HepG2 (cell line): Measurements from ENCODE around the gene NINJ2. TPM values are rescaled to one million over a fixed set of nuclear protein-coding genes. Genes with fewer than 3 reads are reported as not detected.
A peak's percentile ranks its signal among the peaks of the same experiment; 100 is the strongest.

ENCODE experiments used
- CTCF ChIP-seq: sonication (generic); formaldehyde crosslinking; IDR thresholded peaks from 2 replicates; pipeline ENCODE4 v1.5.0; 2020; ENCODE audit warnings: mild to moderate bottlenecking, missing genetic modification reagents, moderate library complexity
- GABPA ChIP-seq, 2 experiments: IDR thresholded peaks; 2 replicates each; pipeline ENCODE4 v1.6.1; 2011 to 2016; ENCODE audit warnings: low read depth in 2 of 2, low read length in 1 of 2, missing biosample characterization in 1 of 2, missing genetic modification characterization in 1 of 2
- MNT ChIP-seq: fragments of 450-650 bp; IDR thresholded peaks from 2 replicates; pipeline ENCODE4 v1.6.1; 2016
- NFYB ChIP-seq: sonication (generic); formaldehyde crosslinking; IDR thresholded peaks from 2 replicates; pipeline ENCODE4 v1.4.0; 2020; ENCODE audit warnings: missing genetic modification reagents
- PITX1 ChIP-seq: sonication (generic); formaldehyde crosslinking; IDR thresholded peaks from 2 replicates; pipeline ENCODE4 v1.5.1; 2020; ENCODE audit warnings: mild to moderate bottlenecking, missing genetic modification reagents
- POGZ ChIP-seq: sonication (generic); formaldehyde crosslinking; IDR thresholded peaks from 2 replicates; pipeline ENCODE4 v1.4.0; 2020; ENCODE audit warnings: mild to moderate bottlenecking, missing genetic modification reagents
- ZBTB37 ChIP-seq: sonication (generic); formaldehyde crosslinking; IDR thresholded peaks from 2 replicates; pipeline ENCODE4 v1.4.0; 2020; ENCODE audit warnings: mild to moderate bottlenecking, missing genetic modification reagents
- ZFX ChIP-seq: sonication (generic); formaldehyde crosslinking; IDR thresholded peaks from 2 replicates; pipeline ENCODE4 v1.4.0; 2020; ENCODE audit warnings: mild to moderate bottlenecking, low read depth, missing genetic modification reagents, moderate library complexity
- ZMYM2 ChIP-seq: sonication (generic); formaldehyde crosslinking; IDR thresholded peaks from 2 replicates; pipeline ENCODE4 v1.8.0; 2022; ENCODE audit warnings: mild to moderate bottlenecking, missing genetic modification reagents
- ZNF234 ChIP-seq: sonication (generic); formaldehyde crosslinking; conservative IDR thresholded peaks from 2 replicates; pipeline ENCODE4 v1.5.1; 2020; ENCODE audit warnings: mild to moderate bottlenecking, missing genetic modification reagents
- ZNF33B ChIP-seq: sonication (generic); formaldehyde crosslinking; IDR thresholded peaks from 2 replicates; pipeline ENCODE4 v1.5.1; 2020; ENCODE audit warnings: mild to moderate bottlenecking, missing genetic modification reagents
- ZNF367 ChIP-seq: sonication (generic); formaldehyde crosslinking; IDR thresholded peaks from 2 replicates; pipeline ENCODE4 v1.4.0; 2020; ENCODE audit warnings: missing genetic modification reagents, borderline replicate concordance
- ZNF501 ChIP-seq: sonication (generic); formaldehyde crosslinking; IDR thresholded peaks from 2 replicates; pipeline ENCODE4 v1.5.1; 2020; ENCODE audit warnings: mild to moderate bottlenecking, moderate library complexity, missing genetic modification reagents
- polyA plus RNA-seq, 8 experiments: library from polyadenylated mRNA; depleted of rRNA in 3 of 8; stranded (reverse) in 7 of 8; unstranded in 1 of 8; fragments of >200 nt; fragmentation: Illumina TruSeq in 4 of 8; extraction: Trizol in 4 of 8; gene quantifications; 2 replicates each; pipeline versions ENCODE4 v1.2.1 to v1.2.3, GENCODE V29; 2011 to 2016; ENCODE audit warnings: low read depth in 4 of 8, missing spikeins in 1 of 8, mixed read lengths in 1 of 8; ENCODE audit not compliant: insufficient read depth in 1 of 8
- total RNA-seq, 5 experiments: library from RNA; depleted of rRNA; stranded (reverse); fragments of >200 nt; fragmentation: Illumina TruSeq; extraction: Trizol; gene quantifications; 2 replicates each; pipeline ENCODE4 v1.2.3, GENCODE V29; 2016; ENCODE audit warnings: low read depth in 1 of 5
- TF ChIP-seq, protein P1 (sequence below): sonication (generic); formaldehyde crosslinking; IDR thresholded peaks from 2 replicates; pipeline ENCODE4 v1.4.0; 2020; ENCODE audit warnings: mild to moderate bottlenecking, missing genetic modification reagents
- TF ChIP-seq, protein P2 (sequence below): sonication (generic); formaldehyde crosslinking; IDR thresholded peaks from 2 replicates; pipeline ENCODE4 v1.5.1; 2020; ENCODE audit warnings: mild to moderate bottlenecking, missing genetic modification reagents, moderate library complexity

The NINJ2 gene
- total and polyA plus RNA-seq, 2 of the 13 experiments (the other 11 are each of a cell fraction or from before 2014, with no cell fraction given), result 0.62 to 3.8 TPM

DNA sequence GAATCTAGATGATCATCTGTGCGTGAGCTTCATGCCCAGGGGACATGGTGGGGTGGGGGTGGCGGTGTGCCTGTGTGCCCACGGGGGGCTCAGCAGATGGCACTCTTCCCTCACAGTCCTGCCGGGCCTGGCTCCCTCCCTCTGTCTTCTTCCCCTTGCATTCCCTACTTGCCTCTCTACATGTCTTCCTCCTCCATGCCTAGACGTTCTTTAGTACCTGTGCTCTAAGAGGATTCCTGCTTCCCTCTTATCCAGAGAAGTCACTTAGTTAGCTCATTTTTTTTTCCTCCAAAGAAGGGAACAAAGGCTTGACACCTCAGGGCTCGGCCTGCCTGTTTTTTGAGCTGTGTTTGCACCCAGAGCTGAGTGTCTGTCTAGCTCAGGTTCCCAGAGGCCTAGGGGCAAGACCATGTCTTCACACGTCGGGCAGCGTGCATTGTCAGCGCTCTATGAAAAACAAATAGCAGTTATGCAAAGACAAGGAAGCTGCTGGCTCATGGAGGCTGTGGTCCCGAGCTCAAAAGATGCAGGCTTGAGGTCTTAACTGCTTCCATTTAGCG lies 48.8 kb downstream of the NINJ2 start (continued):
- TF ChIP-seq, protein P1, sequence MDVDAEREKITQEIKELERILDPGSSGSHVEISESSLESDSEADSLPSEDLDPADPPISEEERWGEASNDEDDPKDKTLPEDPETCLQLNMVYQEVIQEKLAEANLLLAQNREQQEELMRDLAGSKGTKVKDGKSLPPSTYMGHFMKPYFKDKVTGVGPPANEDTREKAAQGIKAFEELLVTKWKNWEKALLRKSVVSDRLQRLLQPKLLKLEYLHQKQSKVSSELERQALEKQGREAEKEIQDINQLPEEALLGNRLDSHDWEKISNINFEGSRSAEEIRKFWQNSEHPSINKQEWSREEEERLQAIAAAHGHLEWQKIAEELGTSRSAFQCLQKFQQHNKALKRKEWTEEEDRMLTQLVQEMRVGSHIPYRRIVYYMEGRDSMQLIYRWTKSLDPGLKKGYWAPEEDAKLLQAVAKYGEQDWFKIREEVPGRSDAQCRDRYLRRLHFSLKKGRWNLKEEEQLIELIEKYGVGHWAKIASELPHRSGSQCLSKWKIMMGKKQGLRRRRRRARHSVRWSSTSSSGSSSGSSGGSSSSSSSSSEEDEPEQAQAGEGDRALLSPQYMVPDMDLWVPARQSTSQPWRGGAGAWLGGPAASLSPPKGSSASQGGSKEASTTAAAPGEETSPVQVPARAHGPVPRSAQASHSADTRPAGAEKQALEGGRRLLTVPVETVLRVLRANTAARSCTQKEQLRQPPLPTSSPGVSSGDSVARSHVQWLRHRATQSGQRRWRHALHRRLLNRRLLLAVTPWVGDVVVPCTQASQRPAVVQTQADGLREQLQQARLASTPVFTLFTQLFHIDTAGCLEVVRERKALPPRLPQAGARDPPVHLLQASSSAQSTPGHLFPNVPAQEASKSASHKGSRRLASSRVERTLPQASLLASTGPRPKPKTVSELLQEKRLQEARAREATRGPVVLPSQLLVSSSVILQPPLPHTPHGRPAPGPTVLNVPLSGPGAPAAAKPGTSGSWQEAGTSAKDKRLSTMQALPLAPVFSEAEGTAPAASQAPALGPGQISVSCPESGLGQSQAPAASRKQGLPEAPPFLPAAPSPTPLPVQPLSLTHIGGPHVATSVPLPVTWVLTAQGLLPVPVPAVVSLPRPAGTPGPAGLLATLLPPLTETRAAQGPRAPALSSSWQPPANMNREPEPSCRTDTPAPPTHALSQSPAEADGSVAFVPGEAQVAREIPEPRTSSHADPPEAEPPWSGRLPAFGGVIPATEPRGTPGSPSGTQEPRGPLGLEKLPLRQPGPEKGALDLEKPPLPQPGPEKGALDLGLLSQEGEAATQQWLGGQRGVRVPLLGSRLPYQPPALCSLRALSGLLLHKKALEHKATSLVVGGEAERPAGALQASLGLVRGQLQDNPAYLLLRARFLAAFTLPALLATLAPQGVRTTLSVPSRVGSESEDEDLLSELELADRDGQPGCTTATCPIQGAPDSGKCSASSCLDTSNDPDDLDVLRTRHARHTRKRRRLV (CRISPR knock-in tag), result no peak
- TF ChIP-seq NFYB (CRISPR knock-in tag) (no peak), ZNF501 (peak; percentile 54; the same call in 1 of the 2 replicates), ZBTB37 (no peak), ZFX (CRISPR knock-in tag) (peak; percentile 24; the same call in 1 of the 2 replicates), ZNF367 (CRISPR knock-in tag) (no peak), POGZ (CRISPR knock-in tag) (peak; percentile 57; the same call in 1 of the 2 replicates), PITX1 (0 out of 2 replicates have a peak, but pooled peaks have one; percentile 28), ZNF33B (CRISPR knock-in tag) (no peak), ZMYM2 (CRISPR knock-in tag) (no peak), ZNF234 (no peak), MNT (no peak), CTCF (CRISPR knock-in tag) (peak; percentile 86), GABPA (IDR thresholded peaks at IDR 0.05; ENCODE audit: low read depth, low read length) (no peak), GABPA (CRISPR knock-in tag; IDR thresholded peaks at IDR 0.05; ENCODE audit: low read depth) (no peak)
- TF ChIP-seq, protein P2, sequence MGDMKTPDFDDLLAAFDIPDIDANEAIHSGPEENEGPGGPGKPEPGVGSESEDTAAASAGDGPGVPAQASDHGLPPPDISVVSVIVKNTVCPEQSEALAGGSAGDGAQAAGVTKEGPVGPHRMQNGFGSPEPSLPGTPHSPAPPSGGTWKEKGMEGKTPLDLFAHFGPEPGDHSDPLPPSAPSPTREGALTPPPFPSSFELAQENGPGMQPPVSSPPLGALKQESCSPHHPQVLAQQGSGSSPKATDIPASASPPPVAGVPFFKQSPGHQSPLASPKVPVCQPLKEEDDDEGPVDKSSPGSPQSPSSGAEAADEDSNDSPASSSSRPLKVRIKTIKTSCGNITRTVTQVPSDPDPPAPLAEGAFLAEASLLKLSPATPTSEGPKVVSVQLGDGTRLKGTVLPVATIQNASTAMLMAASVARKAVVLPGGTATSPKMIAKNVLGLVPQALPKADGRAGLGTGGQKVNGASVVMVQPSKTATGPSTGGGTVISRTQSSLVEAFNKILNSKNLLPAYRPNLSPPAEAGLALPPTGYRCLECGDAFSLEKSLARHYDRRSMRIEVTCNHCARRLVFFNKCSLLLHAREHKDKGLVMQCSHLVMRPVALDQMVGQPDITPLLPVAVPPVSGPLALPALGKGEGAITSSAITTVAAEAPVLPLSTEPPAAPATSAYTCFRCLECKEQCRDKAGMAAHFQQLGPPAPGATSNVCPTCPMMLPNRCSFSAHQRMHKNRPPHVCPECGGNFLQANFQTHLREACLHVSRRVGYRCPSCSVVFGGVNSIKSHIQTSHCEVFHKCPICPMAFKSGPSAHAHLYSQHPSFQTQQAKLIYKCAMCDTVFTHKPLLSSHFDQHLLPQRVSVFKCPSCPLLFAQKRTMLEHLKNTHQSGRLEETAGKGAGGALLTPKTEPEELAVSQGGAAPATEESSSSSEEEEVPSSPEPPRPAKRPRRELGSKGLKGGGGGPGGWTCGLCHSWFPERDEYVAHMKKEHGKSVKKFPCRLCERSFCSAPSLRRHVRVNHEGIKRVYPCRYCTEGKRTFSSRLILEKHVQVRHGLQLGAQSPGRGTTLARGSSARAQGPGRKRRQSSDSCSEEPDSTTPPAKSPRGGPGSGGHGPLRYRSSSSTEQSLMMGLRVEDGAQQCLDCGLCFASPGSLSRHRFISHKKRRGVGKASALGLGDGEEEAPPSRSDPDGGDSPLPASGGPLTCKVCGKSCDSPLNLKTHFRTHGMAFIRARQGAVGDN (CRISPR knock-in tag), result peak; percentile 72
